OCI-LY1 (cell line): ENCODE data around the gene ATP8A2.

ENCODE experiments used
- H2AFZ ChIP-seq: fragments of 200-600 bp; sonication (generic), shearing (Covaris generic); 2 replicates; pipeline ENCODE4 v1.6.0; 2014; ENCODE audit warnings: antibody characterized with exemption, mild to moderate bottlenecking, low read length
- H3F3A ChIP-seq: fragments of 200-600 bp; sonication (generic), shearing (Covaris generic); 2 replicates; pipeline ENCODE4 v1.6.0; 2014; ENCODE audit warnings: mild to moderate bottlenecking, antibody characterized with exemption, low read length, moderate library complexity; ENCODE audit not compliant: insufficient read depth
- H3K27ac ChIP-seq: fragments of 200-600 bp; sonication (generic); 2 replicates; pipeline ENCODE4 v1.5.1; 2014; ENCODE audit warnings: low read length, mixed run types, mild to moderate bottlenecking, low read depth; ENCODE audit not compliant: poor library complexity, severe bottlenecking
- H3K27me3 ChIP-seq: fragments of 200-600 bp; sonication (generic); 2 replicates; pipeline ENCODE4 v1.6.0; 2014; ENCODE audit warnings: antibody characterized with exemption, mild to moderate bottlenecking, low read length, moderate library complexity; ENCODE audit not compliant: insufficient read depth
- H3K36me3 ChIP-seq: fragments of 200-600 bp; sonication (generic); 2 replicates; pipeline ENCODE4 v1.6.1; 2014; ENCODE audit warnings: mild to moderate bottlenecking, antibody characterized with exemption, low read length, moderate library complexity, mixed read lengths; ENCODE audit not compliant: insufficient read depth
- H3K4me1 ChIP-seq: fragments of 200-600 bp; sonication (generic); 2 replicates; pipeline ENCODE4 v1.5.1; 2014; ENCODE audit warnings: mild to moderate bottlenecking, low read length, moderate library complexity; ENCODE audit not compliant: insufficient read depth, severe bottlenecking
- H3K4me2 ChIP-seq: fragments of 200-600 bp; sonication (generic), shearing (Covaris generic); 2 replicates; pipeline ENCODE4 v1.6.1; 2014; ENCODE audit warnings: low read length
- H3K4me3 ChIP-seq: fragments of 200-600 bp; sonication (generic); 2 replicates; pipeline ENCODE4 v1.5.1; 2014; ENCODE audit warnings: low read length, low read depth, mild to moderate bottlenecking, mixed read lengths; ENCODE audit not compliant: poor library complexity, severe bottlenecking
- H3K79me2 ChIP-seq: fragments of 200-600 bp; shearing (Covaris generic); 2 replicates; pipeline ENCODE4 v1.6.1; 2016; ENCODE audit warnings: mixed run types, low read length, mixed read lengths; ENCODE audit not compliant: insufficient read depth
- H3K9ac ChIP-seq: fragments of 200-600 bp; sonication (generic), shearing (Covaris generic); 2 replicates; pipeline ENCODE4 v1.6.1; 2014; ENCODE audit warnings: mild to moderate bottlenecking, low read length, mixed read lengths
- H3K9me2 ChIP-seq: fragments of 200-600 bp; sonication (generic), shearing (Covaris generic); 2 replicates; pipeline ENCODE4 v1.6.1; 2014; ENCODE audit warnings: low read depth, mild to moderate bottlenecking, low read length, mixed read lengths
- H3K9me3 ChIP-seq: fragments of 200-600 bp; shearing (Covaris generic); 2 replicates; pipeline ENCODE4 v1.6.1; 2014; ENCODE audit warnings: low read length, mixed read lengths
- H4K20me1 ChIP-seq: fragments of 200-600 bp; sonication (generic), shearing (Covaris generic); 2 replicates; pipeline ENCODE4 v1.6.0; 2016; ENCODE audit warnings: mild to moderate bottlenecking, low read length; ENCODE audit not compliant: insufficient read depth
- CTCF ChIP-seq: fragments of 200-600 bp; sonication (generic), shearing (Covaris generic); IDR thresholded peaks from 2 replicates; pipeline ENCODE4 v1.5.1; 2017; ENCODE audit warnings: mild to moderate bottlenecking, antibody characterized with exemption, low read length, moderate library complexity, mixed read lengths
- EZH2 ChIP-seq: fragments of 200-600 bp; sonication (generic), shearing (Covaris generic); IDR thresholded peaks from 2 replicates; pipeline ENCODE4 v1.8.0; 2017; ENCODE audit warnings: borderline replicate concordance, mixed run types, mild to moderate bottlenecking, antibody characterized with exemption, low read length, moderate library complexity, mixed read lengths

Gene ATP8A2

GRCh38 chr13:26052337-26052736 is 680.6 kb downstream of the ATP8A2 start:
- Histone ChIP-seq H3K4me2 (no peak overlapping the region), H3K36me3 (no peaks in the 10 kb centered on the region)
- no peak for TF ChIP-seq CTCF
- no peak for TF ChIP-seq EZH2

GRCh38 chr13:26053418-26053980 is 681.7 kb downstream of the ATP8A2 start:
- H3K9ac ChIP-seq: no peak overlapping the region
- no peak for TF ChIP-seq EZH2
- no peak for TF ChIP-seq CTCF
- H3K9me3 ChIP-seq: no peaks in the 10 kb centered on the region
- no peak overlapping the region for H3K4me2 ChIP-seq
- H3K27ac ChIP-seq: no peak overlapping the region
- no peak overlapping the region for H3K4me3 ChIP-seq
- no peaks in the 10 kb centered on the region for H3K79me2 ChIP-seq
- no peaks in the 10 kb centered on the region for H3F3A ChIP-seq
- no peaks in the 10 kb centered on the region for H3K27me3 ChIP-seq
- H3K36me3 ChIP-seq: no peaks in the 10 kb centered on the region
- no peak overlapping the region for H2AFZ ChIP-seq
- no peaks in the 10 kb centered on the region for H3K9me2 ChIP-seq
- H4K20me1 ChIP-seq: no peaks in the 10 kb centered on the region
- H3K4me1 ChIP-seq: no peaks in the 10 kb centered on the region

More at GRCh38 chr13:26052337-26052736, 680.6 kb downstream of the ATP8A2 start:
- H3K9me2 ChIP-seq: no peaks in the 10 kb centered on the region
- no peaks in the 10 kb centered on the region for H3K27me3 ChIP-seq
- H3K79me2 ChIP-seq: no peaks in the 10 kb centered on the region
- no peak overlapping the region for H3K27ac ChIP-seq
- H2AFZ ChIP-seq: no peak overlapping the region
- H3K4me3 ChIP-seq: no peak overlapping the region
- H3K9me3 ChIP-seq: no peaks in the 10 kb centered on the region
- H3K9ac ChIP-seq: no peak overlapping the region
- no peaks in the 10 kb centered on the region for H4K20me1 ChIP-seq
- no peaks in the 10 kb centered on the region for H3F3A ChIP-seq
- no peaks in the 10 kb centered on the region for H3K4me1 ChIP-seq

GRCh38 chr13:26054896-26055295 is 683.1 kb downstream of the ATP8A2 start:
- Histone ChIP-seq H3K79me2 (no peaks in the 10 kb centered on the region), H3K27ac (no peak overlapping the region), H3K4me1 (no peaks in the 10 kb centered on the region), H3K4me2 (no peak overlapping the region), H2AFZ (no peak overlapping the region), H3F3A (no peaks in the 10 kb centered on the region), H3K9me2 (no peaks in the 10 kb centered on the region), H4K20me1 (no peaks in the 10 kb centered on the region), H3K9ac (no peak overlapping the region), H3K4me3 (no peak overlapping the region), H3K9me3 (no peaks in the 10 kb centered on the region), H3K36me3 (no peaks in the 10 kb centered on the region), H3K27me3 (no peaks in the 10 kb centered on the region)
- no peak for TF ChIP-seq CTCF
- TF ChIP-seq EZH2: no peak
